HCT116 (cell line): ENCODE measurements around the gene GRIN2D.

Experiments
- EZH2 ChIP-seq: fragments of 200-600 bp; sonication (generic); IDR thresholded peaks from 2 replicates; pipeline ENCODE4 v1.6.1; 2017; ENCODE audit warnings: antibody characterized with exemption, mixed run types
- SIN3A ChIP-seq: IDR thresholded peaks from 2 replicates; pipeline ENCODE4 v1.6.1; 2012; ENCODE audit warnings: low read depth
- TF ChIP-seq, protein P1 (sequence below), 3 experiments: fragments of 200-600 bp in 1 of 3; sonication (generic) in 1 of 3; IDR thresholded peaks in 2 of 3; conservative IDR thresholded peaks in 1 of 3; 2 replicates each; pipeline ENCODE4 v1.5.1; 2012 to 2017; ENCODE audit warnings: low read depth in 2 of 3, low read length in 2 of 3, antibody characterized with exemption in 1 of 3, borderline replicate concordance in 1 of 3, control low read depth in 1 of 3, mild to moderate bottlenecking in 1 of 3, mixed read lengths in 1 of 3, mixed run types in 1 of 3, moderate library complexity in 1 of 3; ENCODE audit not compliant: insufficient read depth in 1 of 3
- TF ChIP-seq, protein P2 (sequence below): IDR thresholded peaks from 2 replicates; pipeline ENCODE4 v1.6.1; 2012

DNA sequence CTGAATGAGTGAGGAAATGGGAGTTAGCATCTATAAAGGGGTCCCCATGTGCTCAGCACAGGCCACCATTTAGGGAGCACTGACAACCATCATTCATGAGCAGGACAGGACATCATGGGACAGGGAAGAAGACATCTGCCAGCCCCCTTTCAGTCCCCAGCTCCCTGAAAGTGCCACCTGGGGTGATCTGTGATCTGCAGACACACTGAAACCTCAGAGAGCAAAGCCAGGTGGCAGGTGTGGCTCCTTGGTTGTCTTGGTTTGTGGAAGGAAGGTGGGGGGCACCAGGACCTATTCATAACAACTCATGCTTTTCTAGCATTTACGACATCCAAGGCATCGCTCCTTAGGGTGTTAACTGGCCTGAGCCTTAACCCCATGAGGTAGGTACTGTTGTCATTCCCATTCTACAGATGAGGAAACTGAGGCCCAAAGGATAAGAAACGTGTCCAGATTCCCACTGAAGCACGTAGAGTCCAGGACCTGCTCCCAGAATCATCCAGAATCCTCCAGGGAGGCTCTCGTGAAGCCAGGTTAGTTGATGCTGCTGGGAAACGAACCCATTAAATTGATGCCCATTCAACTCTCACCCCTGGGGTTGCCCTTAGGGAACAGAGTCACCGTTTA, 7.9 kb upstream of the GRIN2D start:
- TF ChIP-seq, protein P1, sequence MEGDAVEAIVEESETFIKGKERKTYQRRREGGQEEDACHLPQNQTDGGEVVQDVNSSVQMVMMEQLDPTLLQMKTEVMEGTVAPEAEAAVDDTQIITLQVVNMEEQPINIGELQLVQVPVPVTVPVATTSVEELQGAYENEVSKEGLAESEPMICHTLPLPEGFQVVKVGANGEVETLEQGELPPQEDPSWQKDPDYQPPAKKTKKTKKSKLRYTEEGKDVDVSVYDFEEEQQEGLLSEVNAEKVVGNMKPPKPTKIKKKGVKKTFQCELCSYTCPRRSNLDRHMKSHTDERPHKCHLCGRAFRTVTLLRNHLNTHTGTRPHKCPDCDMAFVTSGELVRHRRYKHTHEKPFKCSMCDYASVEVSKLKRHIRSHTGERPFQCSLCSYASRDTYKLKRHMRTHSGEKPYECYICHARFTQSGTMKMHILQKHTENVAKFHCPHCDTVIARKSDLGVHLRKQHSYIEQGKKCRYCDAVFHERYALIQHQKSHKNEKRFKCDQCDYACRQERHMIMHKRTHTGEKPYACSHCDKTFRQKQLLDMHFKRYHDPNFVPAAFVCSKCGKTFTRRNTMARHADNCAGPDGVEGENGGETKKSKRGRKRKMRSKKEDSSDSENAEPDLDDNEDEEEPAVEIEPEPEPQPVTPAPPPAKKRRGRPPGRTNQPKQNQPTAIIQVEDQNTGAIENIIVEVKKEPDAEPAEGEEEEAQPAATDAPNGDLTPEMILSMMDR (IDR thresholded peaks at IDR 0.05 in 2 of 3, conservative IDR thresholded peaks at IDR 0.05 in 1 of 3; ENCODE audit: borderline replicate concordance in 1 of 3, insufficient read depth in 1 of 3, low read depth in 2 of 3, low read length in 2 of 3) = no peak
- TF ChIP-seq, protein P2, sequence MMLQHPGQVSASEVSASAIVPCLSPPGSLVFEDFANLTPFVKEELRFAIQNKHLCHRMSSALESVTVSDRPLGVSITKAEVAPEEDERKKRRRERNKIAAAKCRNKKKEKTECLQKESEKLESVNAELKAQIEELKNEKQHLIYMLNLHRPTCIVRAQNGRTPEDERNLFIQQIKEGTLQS = no peak
- no peak for TF ChIP-seq EZH2
- no peak for TF ChIP-seq SIN3A
